OCI-LY3 (cell line): ENCODE measurements around the gene AKAP6.

Experiments used
- CTCF ChIP-seq: fragments of 200-600, 300-600 bp; sonication (generic); IDR thresholded peaks from 2 replicates; pipeline ENCODE4 v1.5.1; 2014; ENCODE audit warnings: antibody characterized with exemption, low read length, low read depth
- EZH2phosphoT487 ChIP-seq: fragments of 200-600 bp; shearing (Covaris generic); IDR thresholded peaks from 2 replicates; pipeline ENCODE4 v1.6.1; 2018; ENCODE audit warnings: antibody characterized with exemption, mixed run types, low read depth

- peak; percentile 44 for TF ChIP-seq CTCF
- TF ChIP-seq EZH2phosphoT487, result no peak
Measured at GRCh38 chr14:32382704-32383103, 53.6 kb downstream of the AKAP6 start.
